CD14-positive monocyte (primary cell): ENCODE data around the gene SIRPA. TPM values are rescaled to one million over a fixed set of nuclear protein-coding genes. Genes with fewer than 3 reads are reported as not detected.

Source experiments
- DNase-seq, 3 donors: peaks; one replicate each; pipeline ENCODE4 v3.0.0-alpha.2; 2011 to 2022
- H2AFZ ChIP-seq: 2 replicates; pipeline ENCODE4 v1.6.0; 2012; ENCODE audit warnings: mild to moderate bottlenecking, low read depth, low read length, inconsistent platforms; ENCODE audit not compliant: insufficient read depth, poor library complexity, severe bottlenecking
- H3K27ac ChIP-seq, 2 donors: 1 replicate in 1 of 2; 2 replicates in 1 of 2; pipeline ENCODE4 v1.5.1; 2012 to 2013; ENCODE audit warnings: low read length in 2 of 2, control low read depth in 1 of 2, inconsistent platforms in 1 of 2, low read depth in 1 of 2, mild to moderate bottlenecking in 1 of 2
- H3K27me3 ChIP-seq, 2 donors: one replicate each; pipeline versions ENCODE4 v1.6.0 to v1.6.1; 2011 to 2013; ENCODE audit warnings: low read length in 2 of 2; ENCODE audit not compliant: control insufficient read depth in 2 of 2, insufficient read depth in 2 of 2
- H3K36me3 ChIP-seq, 2 donors: replicated peaks in 1 of 2; 1 replicate in 1 of 2; 2 replicates in 1 of 2; pipeline versions ENCODE4 v1.5.1 to v1.6.1; 2012 to 2013; ENCODE audit warnings: low read length in 2 of 2, control low read depth in 1 of 2, inconsistent platforms in 1 of 2, mild to moderate bottlenecking in 1 of 2; ENCODE audit not compliant: insufficient read depth in 2 of 2, control insufficient read depth in 1 of 2
- H3K4me1 ChIP-seq, 2 donors: 1 replicate in 1 of 2; 2 replicates in 1 of 2; pipeline versions ENCODE4 v1.5.1 to v1.6.1; 2012 to 2013; ENCODE audit warnings: low read length in 2 of 2, control low read depth in 1 of 2, inconsistent platforms in 1 of 2, mild to moderate bottlenecking in 1 of 2, moderate library complexity in 1 of 2; ENCODE audit not compliant: insufficient read depth in 2 of 2, control insufficient read depth in 1 of 2
- H3K4me2 ChIP-seq: replicated peaks from 2 replicates; pipeline ENCODE3; 2012; ENCODE audit warnings: low read length, moderate library complexity, mild to moderate bottlenecking; ENCODE audit not compliant: poor library complexity, severe bottlenecking; ENCODE audit errors: extremely low read depth
- H3K4me3 ChIP-seq, 3 experiments: fragments of 200-600 bp in 1 of 3; sonication (generic) in 1 of 3; replicated peaks in 1 of 3; 1 replicate in 2 of 3; 2 replicates in 1 of 3; pipeline ENCODE4 v1.5.1; 2011 to 2013; ENCODE audit warnings: low read length in 3 of 3, mild to moderate bottlenecking in 3 of 3, control low read depth in 2 of 3, low read depth in 2 of 3, inconsistent platforms in 1 of 3, moderate library complexity in 1 of 3
- H3K79me2 ChIP-seq: 2 replicates; pipeline ENCODE4 v1.6.0; 2012; ENCODE audit warnings: mild to moderate bottlenecking, control low read depth, inconsistent platforms, low read length, moderate library complexity; ENCODE audit not compliant: insufficient read depth
- H3K9ac ChIP-seq: 2 replicates; pipeline ENCODE4 v1.6.0; 2017; ENCODE audit warnings: low read length, mild to moderate bottlenecking; ENCODE audit not compliant: insufficient read depth, poor library complexity, severe bottlenecking
- H3K9me3 ChIP-seq, 2 donors: replicated peaks in 1 of 2; 1 replicate in 1 of 2; 2 replicates in 1 of 2; pipeline versions ENCODE4 v1.5.1 to v1.6.1; 2012 to 2013; ENCODE audit warnings: low read length in 2 of 2, control low read depth in 1 of 2; ENCODE audit not compliant: control insufficient read depth in 1 of 2, insufficient read depth in 1 of 2
- H4K20me1 ChIP-seq: 2 replicates; pipeline ENCODE4 v1.6.0; 2012; ENCODE audit warnings: mild to moderate bottlenecking, low read length, control low read depth, moderate library complexity; ENCODE audit not compliant: insufficient read depth
- H3K27ac Mint-ChIP-seq, 7 donors: one replicate each; pipeline ENCODE4 v1.8.0; 2020; ENCODE audit warnings: mild to moderate bottlenecking in 7 of 7, mixed read lengths in 7 of 7, moderate library complexity in 6 of 7, inconsistent platforms in 2 of 7
- H3K27me3 Mint-ChIP-seq, 3 donors: one replicate each; pipeline ENCODE4 v1.8.0; 2021 to 2022; ENCODE audit warnings: low read depth in 3 of 3, mild to moderate bottlenecking in 3 of 3, mixed read lengths in 3 of 3, moderate library complexity in 3 of 3, inconsistent platforms in 1 of 3
- H3K36me3 Mint-ChIP-seq, 2 donors: one replicate each; pipeline ENCODE4 v1.8.0; 2020; ENCODE audit warnings: mixed read lengths in 2 of 2, inconsistent platforms in 1 of 2, mild to moderate bottlenecking in 1 of 2
- H3K4me1 Mint-ChIP-seq: one replicate; pipeline ENCODE4 v1.8.0; 2020; ENCODE audit warnings: mild to moderate bottlenecking, mixed read lengths
- H3K4me3 Mint-ChIP-seq, 2 donors: one replicate each; pipeline ENCODE4 v1.8.0; 2020; ENCODE audit warnings: mild to moderate bottlenecking in 2 of 2, mixed read lengths in 2 of 2, moderate library complexity in 1 of 2
- H3K9me3 Mint-ChIP-seq, 7 donors: one replicate each; pipeline ENCODE4 v1.8.0; 2020 to 2022; ENCODE audit warnings: mixed read lengths in 7 of 7, mild to moderate bottlenecking in 6 of 7, moderate library complexity in 6 of 7, inconsistent platforms in 2 of 7
- CTCF ChIP-seq: fragments of 200-600 bp; IDR thresholded peaks from one replicate; pipeline ENCODE4 v1.8.0; 2022; ENCODE audit warnings: antibody characterized with exemption, mild to moderate bottlenecking
- WGBS: methylation state at CpG from one replicate; pipeline ENCODE4 v1.1.5; 2013; ENCODE audit warnings: missing lambda C conversion rate; ENCODE audit not compliant: insufficient coverage; 5-methylcytosine and 5-hydroxymethylcytosine counted together
- intact Hi-C, 2 donors: fragments of 100-400 bp; cut with micrococcal nuclease; formaldehyde crosslinking; loops; one replicate each; pipeline versions ENCODE4 v1.15.0 to v1.15.1; 2023
- polyA plus RNA-seq, 3 donors: library from polyadenylated mRNA; depleted of rRNA in 1 of 3; unstranded in 2 of 3; stranded (reverse) in 1 of 3; fragments of 300-500 nt in 2 of 3; fragments of >200 nt in 1 of 3; fragmentation: Illumina TruSeq in 2 of 3; gene quantifications; 1 replicate in 2 of 3; 2 replicates in 1 of 3; pipeline ENCODE4 v1.2.3, GENCODE V29; 2012 to 2021

The SIRPA gene
- polyA plus RNA-seq, 3 donors = 28.4 to 126 (median 58.3) TPM

GRCh38 chr20:1945660-1946059 is 50.5 kb downstream of the SIRPA start:
- H3K4me2 ChIP-seq = peak overlapping the region; percentile 63
- no peaks in the 10 kb centered on the region for H3K9me3 ChIP-seq
- H4K20me1 ChIP-seq = no peaks in the 10 kb centered on the region
- peaks cover 86 to 90% of the 10 kb centered on the region in 2 donors for H3K4me1 ChIP-seq
- peaks cover 0 to 4% of the 10 kb centered on the region in 2 donors for H3K36me3 Mint-ChIP-seq
- peak overlapping the region; percentile 64 to 76 for H3K4me3 Mint-ChIP-seq
- no peaks in the 10 kb centered on the region for H3K79me2 ChIP-seq
- no peaks in the 10 kb centered on the region for H3K36me3 ChIP-seq
- intact Hi-C loops = loop anchor here (2.0 to 10.0 kb wide), 4 partner anchors 48 to 101 kb away; partner anchors contain the start of gene SIRPA (in 2 of the 2)
- peaks cover 92% of the 10 kb centered on the region for H3K4me1 Mint-ChIP-seq
- H3K9me3 Mint-ChIP-seq = peaks cover 0 to 2% (median 0%) of the 10 kb centered on the region in 7 donors
- no peak for TF ChIP-seq CTCF
- H3K27ac Mint-ChIP-seq = peak overlapping the region; percentile 97 to 100 (median 99)
- peak overlapping the region in 1 of 3 experiments; percentile 57 for H3K4me3 ChIP-seq
- 27% methylated on average over 5 of the region's 7 CpGs for WGBS
- H3K27me3 ChIP-seq = no peaks in the 10 kb centered on the region
- peak; percentile 25 to 55 (median 36) for DNase-seq
- peak overlapping the region; percentile 69 for H3K9ac ChIP-seq
- peak overlapping the region; percentile 96 to 97 for H3K27ac ChIP-seq
- H3K27me3 Mint-ChIP-seq = peaks cover 0 to 1% (median 0%) of the 10 kb centered on the region in 3 donors
- no peak overlapping the region for H2AFZ ChIP-seq

- peak overlapping the region in 1 of 2 donors; percentile 79 for H3K4me3 Mint-ChIP-seq
- Histone ChIP-seq H3K9ac (peak overlapping the region; percentile 69), H3K27me3 (no peaks in the 10 kb centered on the region), H4K20me1 (no peaks in the 10 kb centered on the region), H3K79me2 (no peaks in the 10 kb centered on the region), H3K27ac (peak overlapping the region; percentile 96 to 97), H2AFZ (no peak overlapping the region), H3K36me3 (no peaks in the 10 kb centered on the region), H3K9me3 (no peaks in the 10 kb centered on the region), H3K4me1 (peaks cover 82 to 92% of the 10 kb centered on the region in 2 donors), H3K4me2 (peak overlapping the region; percentile 77), H3K4me3 (peak overlapping the region in 1 of 3 experiments; percentile 57)
- no peak for TF ChIP-seq CTCF
- intact Hi-C loops = loop anchor here (5.0 to 10.0 kb wide), 3 partner anchors 49 to 102 kb away; partner anchors contain the start of gene SIRPA (in 2 of the 2)
- H3K27ac Mint-ChIP-seq = peak overlapping the region; percentile 97 to 100 (median 99)
- H3K9me3 Mint-ChIP-seq = peaks cover 0 to 2% (median 0%) of the 10 kb centered on the region in 7 donors
- no peak for DNase-seq
- peaks cover 0 to 1% (median 0%) of the 10 kb centered on the region in 3 donors for H3K27me3 Mint-ChIP-seq
- peaks cover 0 to 1% of the 10 kb centered on the region in 2 donors for H3K36me3 Mint-ChIP-seq
- H3K4me1 Mint-ChIP-seq = peaks cover 92% of the 10 kb centered on the region
- WGBS = no CpG with 5 or more reads among the region's 7 CpGs
These were observed 51.2 kb downstream of the SIRPA start for GRCh38 chr20:1946442-1946761.
